ENCODE measurements around the gene CFAP52.
A peak's percentile ranks its signal among the peaks of the same experiment; 100 is the strongest.
"Not testable (repeated sequence)": the region's sequence is repeated elsewhere in the genome, so short reads cannot be mapped to it uniquely, and the experiment has no call there.

The CFAP52 gene

DNA sequence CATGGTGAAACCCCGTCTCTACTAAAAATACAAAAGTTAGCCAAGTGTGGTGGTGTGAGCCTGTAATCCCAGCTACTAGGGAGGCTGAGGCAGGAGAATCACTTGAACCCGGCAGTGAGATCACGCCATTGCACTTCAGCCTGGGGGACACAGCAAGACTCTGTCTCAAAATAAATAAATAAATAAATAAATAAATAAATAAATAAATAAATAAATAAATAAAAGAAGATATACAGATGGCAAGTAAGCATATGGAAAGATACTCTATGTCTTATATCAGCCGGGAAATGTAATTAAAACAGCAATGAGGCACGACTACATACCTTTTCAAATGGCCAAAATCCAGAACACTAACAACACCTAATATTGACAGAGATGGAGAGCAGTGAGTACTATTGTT is 28.1 kb downstream of the CFAP52 start:
- not testable (repeated sequence) for H3K27me3 Mint-ChIP-seq (ENCODE audit: low read depth); H3K9me3 Mint-ChIP-seq; H3K4me1 Mint-ChIP-seq (ENCODE audit: low read depth); H3K27ac Mint-ChIP-seq; H3K36me3 Mint-ChIP-seq (ENCODE audit: low read depth); H3K4me3 Mint-ChIP-seq

DNA sequence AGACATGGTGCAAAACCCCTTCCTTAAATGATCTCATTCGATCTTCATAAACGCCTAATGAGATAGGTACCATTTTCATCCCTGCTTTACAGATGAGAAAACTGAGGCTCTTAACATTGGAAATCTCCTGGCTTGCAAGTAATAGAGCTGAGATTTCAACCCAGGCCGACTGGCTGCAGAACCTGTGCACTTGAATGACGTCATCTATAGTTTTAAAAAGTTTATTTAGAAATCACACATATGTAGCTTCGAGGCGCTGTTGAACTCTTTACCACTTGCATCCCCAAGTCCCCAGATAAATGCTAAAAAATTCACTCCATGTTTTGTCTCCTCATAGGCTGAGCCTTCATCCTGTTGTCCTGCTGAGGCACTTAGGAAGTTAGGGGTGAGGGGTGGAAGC is 30.0 kb downstream of the CFAP52 start:
- no peaks in the 10 kb centered on the region for H3K9me3 Mint-ChIP-seq
- H3K4me3 Mint-ChIP-seq = no peak overlapping the region
- H3K4me1 Mint-ChIP-seq (ENCODE audit: low read depth) = no peaks in the 10 kb centered on the region
- H3K27me3 Mint-ChIP-seq (ENCODE audit: low read depth) = no peaks in the 10 kb centered on the region
- H3K27ac Mint-ChIP-seq = no peak overlapping the region
- H3K36me3 Mint-ChIP-seq (ENCODE audit: low read depth) = no peaks in the 10 kb centered on the region

DNA sequence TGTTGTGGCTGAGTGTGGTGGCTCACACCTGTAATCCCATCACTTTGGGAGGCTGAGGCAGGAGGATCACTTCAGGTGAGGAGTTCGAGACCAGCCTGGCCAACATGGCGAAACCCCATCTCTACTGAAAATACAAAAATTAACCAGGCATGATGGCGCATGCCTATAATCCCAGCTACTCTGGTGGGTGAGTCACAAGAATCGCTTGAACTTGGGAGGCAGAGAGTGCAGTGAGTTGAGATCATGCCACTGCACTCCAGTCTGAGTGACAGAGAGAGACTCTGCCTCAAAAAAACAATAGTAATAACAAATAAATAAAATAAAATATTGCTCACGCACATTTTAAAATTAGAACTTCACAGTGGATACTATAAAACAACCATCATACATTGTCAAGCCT is 30.6 kb downstream of the CFAP52 start:
- not testable (repeated sequence) for H3K4me3 Mint-ChIP-seq; H3K36me3 Mint-ChIP-seq (ENCODE audit: low read depth); H3K27ac Mint-ChIP-seq; H3K27me3 Mint-ChIP-seq (ENCODE audit: low read depth); H3K4me1 Mint-ChIP-seq (ENCODE audit: low read depth); H3K9me3 Mint-ChIP-seq

DNA sequence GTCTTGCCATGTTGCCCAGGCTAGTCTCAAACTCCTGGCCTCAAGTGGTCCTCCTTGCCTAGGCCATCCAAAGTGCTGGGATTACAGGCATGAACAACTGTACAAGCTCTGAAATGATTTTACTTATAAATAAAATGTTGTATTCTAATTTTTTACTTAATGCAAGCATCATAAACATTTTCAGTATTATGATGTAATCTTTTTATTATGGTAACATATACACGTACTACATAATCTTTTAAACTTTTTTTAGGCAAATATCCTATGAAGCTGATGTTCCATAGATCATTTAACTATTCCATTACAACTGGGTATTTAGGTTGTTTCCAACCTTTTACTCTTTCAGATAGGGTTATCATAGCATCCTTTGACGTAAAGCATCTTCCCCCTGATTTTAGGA is 35.1 kb downstream of the CFAP52 start:
- H3K9me3 Mint-ChIP-seq = no peaks in the 10 kb centered on the region
- no peak overlapping the region for H3K27ac Mint-ChIP-seq
- H3K4me3 Mint-ChIP-seq = no peak overlapping the region
- no peaks in the 10 kb centered on the region for H3K36me3 Mint-ChIP-seq (ENCODE audit: low read depth)
- no peaks in the 10 kb centered on the region for H3K27me3 Mint-ChIP-seq (ENCODE audit: low read depth)
- H3K4me1 Mint-ChIP-seq (ENCODE audit: low read depth) = no peaks in the 10 kb centered on the region

DNA sequence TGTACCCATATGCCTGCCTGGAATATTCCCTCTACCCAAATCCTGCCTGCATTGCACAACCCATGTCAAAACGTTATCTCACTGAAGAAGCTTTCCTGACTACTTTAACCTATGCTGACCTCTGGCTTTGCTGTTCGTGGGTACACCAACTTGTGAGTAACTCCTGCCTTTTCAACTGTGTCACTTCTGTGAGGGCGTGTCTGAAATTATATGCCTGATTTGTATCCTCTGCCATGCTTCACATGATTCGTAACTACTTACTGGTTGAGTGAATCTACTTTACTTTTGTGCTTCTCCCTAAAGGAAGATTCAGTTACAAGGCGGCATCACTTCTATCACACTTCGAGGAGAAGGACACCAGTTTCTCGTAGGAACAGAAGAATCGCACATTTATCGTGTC is 35.6 kb downstream of the CFAP52 start:
- Mint-ChIP-seq H3K27me3 (ENCODE audit: low read depth) (no peaks in the 10 kb centered on the region), H3K9me3 (no peaks in the 10 kb centered on the region), H3K4me1 (ENCODE audit: low read depth) (no peaks in the 10 kb centered on the region), H3K4me3 (no peak overlapping the region), H3K36me3 (ENCODE audit: low read depth) (no peaks in the 10 kb centered on the region), H3K27ac (no peak overlapping the region)

DNA sequence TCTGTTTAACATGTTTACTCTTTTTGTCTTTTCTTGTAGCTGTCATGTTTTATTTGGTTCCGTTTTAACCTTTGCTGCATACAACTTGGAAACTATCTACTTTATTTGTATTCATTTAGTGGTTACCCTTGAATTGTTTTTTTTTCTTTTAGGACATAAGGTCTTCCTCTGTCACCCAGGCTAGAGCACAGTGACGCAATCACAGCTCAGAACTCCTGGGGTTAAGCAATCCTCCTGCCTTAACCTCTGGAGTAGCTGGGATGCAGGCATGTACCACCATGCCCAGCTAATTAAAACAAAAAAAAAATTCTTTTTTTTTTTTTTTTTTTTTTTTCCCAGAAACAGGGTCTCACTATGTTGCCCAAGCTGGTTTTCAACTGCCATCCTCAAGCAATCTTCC is 39.0 kb downstream of the CFAP52 start:
- Mint-ChIP-seq H3K27me3 (ENCODE audit: low read depth) (no peaks in the 10 kb centered on the region), H3K27ac (no peak overlapping the region), H3K9me3 (no peaks in the 10 kb centered on the region), H3K36me3 (ENCODE audit: low read depth) (no peaks in the 10 kb centered on the region), H3K4me3 (no peak overlapping the region), H3K4me1 (ENCODE audit: low read depth) (no peaks in the 10 kb centered on the region)

DNA sequence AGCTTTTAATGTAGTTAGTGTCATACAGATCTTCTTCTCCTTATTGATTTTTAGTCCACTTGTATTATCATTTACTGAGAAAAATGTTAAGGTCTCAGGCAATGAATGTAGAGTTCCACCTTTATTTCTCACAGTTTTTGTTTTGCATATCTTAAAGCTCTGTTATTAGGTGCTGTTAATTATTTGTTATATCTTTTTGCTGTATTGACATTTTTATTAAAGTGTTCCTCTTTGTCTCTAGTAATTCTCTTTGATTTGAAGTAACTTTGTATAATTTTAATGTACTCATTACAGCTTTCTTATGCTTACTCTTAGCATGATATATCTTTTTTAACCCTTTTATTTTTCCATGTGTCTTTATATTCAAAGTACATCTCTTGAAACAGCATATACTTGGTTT is 46.5 kb downstream of the CFAP52 start:
- peaks cover 15% of the 10 kb centered on the region for H3K9me3 Mint-ChIP-seq
- no peaks in the 10 kb centered on the region for H3K36me3 Mint-ChIP-seq (ENCODE audit: low read depth)
- H3K4me1 Mint-ChIP-seq (ENCODE audit: low read depth) = no peaks in the 10 kb centered on the region
- H3K27me3 Mint-ChIP-seq (ENCODE audit: low read depth) = no peaks in the 10 kb centered on the region
- H3K4me3 Mint-ChIP-seq = no peak overlapping the region
- no peak overlapping the region for H3K27ac Mint-ChIP-seq

DNA sequence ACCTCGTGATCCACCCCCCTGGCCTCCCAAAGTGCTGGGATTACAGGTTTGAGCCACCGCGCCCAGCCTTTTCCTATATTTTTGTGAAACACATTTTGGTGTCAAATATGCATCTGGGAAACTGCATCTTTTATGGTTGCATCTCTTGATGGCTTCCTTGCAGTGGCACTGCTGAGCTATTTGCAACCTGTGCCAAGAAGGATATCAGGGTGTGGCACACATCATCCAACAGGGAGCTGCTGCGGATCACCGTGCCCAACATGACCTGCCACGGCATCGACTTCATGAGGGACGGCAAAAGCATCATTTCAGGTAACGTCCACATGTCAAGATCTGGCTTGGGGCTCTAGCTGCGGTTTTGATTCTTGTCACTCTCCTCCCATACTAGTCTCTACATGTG is 52.1 kb downstream of the CFAP52 start:
- Mint-ChIP-seq H3K4me1 (ENCODE audit: low read depth) (no peaks in the 10 kb centered on the region), H3K9me3 (peaks cover 6% of the 10 kb centered on the region), H3K27ac (no peak overlapping the region), H3K4me3 (no peak overlapping the region), H3K27me3 (ENCODE audit: low read depth) (no peaks in the 10 kb centered on the region), H3K36me3 (ENCODE audit: low read depth) (no peaks in the 10 kb centered on the region)

DNA sequence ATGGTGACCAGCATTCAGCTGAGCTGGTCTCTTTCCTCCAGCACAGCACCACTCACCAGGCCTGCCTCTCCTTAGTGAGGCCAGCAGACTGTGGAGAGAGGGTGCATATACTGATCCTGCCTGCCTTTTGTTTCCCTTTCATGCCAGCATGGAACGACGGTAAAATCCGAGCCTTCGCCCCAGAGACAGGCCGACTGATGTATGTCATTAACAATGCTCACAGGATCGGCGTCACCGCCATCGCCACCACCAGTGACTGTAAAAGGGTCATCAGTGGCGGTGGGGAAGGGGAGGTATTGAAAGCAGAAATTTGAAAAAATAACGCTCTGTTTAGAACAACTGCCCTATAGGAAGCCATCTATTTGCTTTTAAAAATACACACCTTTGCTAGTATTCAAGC is 56.3 kb downstream of the CFAP52 start:
- no peaks in the 10 kb centered on the region for H3K36me3 Mint-ChIP-seq (ENCODE audit: low read depth)
- no peak overlapping the region for H3K4me3 Mint-ChIP-seq
- no peaks in the 10 kb centered on the region for H3K9me3 Mint-ChIP-seq
- no peak overlapping the region for H3K27ac Mint-ChIP-seq
- H3K4me1 Mint-ChIP-seq (ENCODE audit: low read depth) = no peaks in the 10 kb centered on the region
- H3K27me3 Mint-ChIP-seq (ENCODE audit: low read depth) = no peaks in the 10 kb centered on the region

DNA sequence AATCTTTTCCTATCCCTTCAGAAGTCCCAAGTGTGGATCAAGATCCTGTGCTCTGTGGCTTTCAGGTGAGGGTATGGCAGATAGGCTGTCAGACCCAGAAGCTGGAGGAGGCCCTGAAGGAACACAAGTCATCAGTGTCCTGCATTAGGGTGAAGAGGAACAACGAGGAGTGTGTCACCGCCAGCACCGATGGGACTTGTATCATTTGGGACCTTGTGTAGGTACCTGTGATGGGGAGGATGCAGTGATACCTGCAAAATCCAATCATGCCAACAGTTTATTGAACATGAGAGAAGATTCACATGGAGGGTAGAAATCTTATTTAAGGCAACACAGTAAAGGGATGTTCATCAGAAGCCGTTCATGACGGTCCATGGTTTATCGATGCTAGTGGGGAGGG is 58.9 kb downstream of the CFAP52 start:
- Mint-ChIP-seq H3K36me3 (ENCODE audit: low read depth) (no peaks in the 10 kb centered on the region), H3K4me1 (ENCODE audit: low read depth) (no peaks in the 10 kb centered on the region), H3K9me3 (no peaks in the 10 kb centered on the region), H3K4me3 (no peak overlapping the region), H3K27me3 (ENCODE audit: low read depth) (no peaks in the 10 kb centered on the region), H3K27ac (no peak overlapping the region)

DNA sequence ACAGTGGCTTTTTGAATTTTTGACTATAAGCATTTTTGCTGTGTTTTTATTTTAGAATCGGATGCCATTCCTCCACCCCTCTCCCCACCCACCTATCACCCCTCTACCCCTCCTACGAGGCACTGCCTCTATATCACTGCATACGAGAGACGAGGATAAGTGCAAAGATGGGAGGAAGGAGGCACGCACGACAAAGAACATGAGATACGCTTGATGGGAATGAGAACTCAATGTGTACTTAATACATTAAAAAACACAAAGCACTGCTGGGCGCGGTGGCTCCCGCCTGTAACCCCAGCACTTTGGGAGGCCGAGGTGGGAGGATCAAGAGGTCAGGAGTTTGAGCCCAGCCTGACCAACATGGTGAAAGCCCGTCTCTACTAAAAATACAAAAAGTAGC is 60.1 kb downstream of the CFAP52 start:
- Mint-ChIP-seq H3K4me1 (ENCODE audit: low read depth) (no peaks in the 10 kb centered on the region), H3K4me3 (no peak overlapping the region), H3K27ac (no peak overlapping the region), H3K27me3 (ENCODE audit: low read depth) (no peaks in the 10 kb centered on the region), H3K9me3 (no peaks in the 10 kb centered on the region), H3K36me3 (ENCODE audit: low read depth) (no peaks in the 10 kb centered on the region)

DNA sequence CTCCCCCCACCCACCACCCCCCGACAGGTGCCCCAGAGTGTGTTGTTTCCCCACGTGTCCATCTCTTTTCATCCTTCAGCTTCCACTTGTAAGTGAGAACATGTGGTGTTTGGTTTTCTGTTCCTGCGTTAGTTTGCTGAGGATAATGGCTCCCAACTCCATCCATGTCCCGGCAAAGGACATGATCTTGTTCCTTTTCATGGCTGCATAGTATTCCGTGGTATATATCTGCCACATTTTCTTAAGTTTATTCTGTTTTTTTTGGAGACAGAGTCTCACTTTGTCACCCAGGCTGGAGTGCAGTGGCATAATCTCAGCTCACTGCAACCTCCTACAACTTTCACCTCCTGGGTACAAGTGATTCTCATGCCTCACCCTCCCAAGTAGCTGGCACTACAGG is 63.9 kb downstream of the CFAP52 start:
- H3K36me3 Mint-ChIP-seq (ENCODE audit: low read depth); H3K27ac Mint-ChIP-seq; H3K4me1 Mint-ChIP-seq (ENCODE audit: low read depth); H3K9me3 Mint-ChIP-seq; H3K4me3 Mint-ChIP-seq: not testable (repeated sequence)
- peaks cover 20% of the 10 kb centered on the region for H3K27me3 Mint-ChIP-seq (ENCODE audit: low read depth)

DNA sequence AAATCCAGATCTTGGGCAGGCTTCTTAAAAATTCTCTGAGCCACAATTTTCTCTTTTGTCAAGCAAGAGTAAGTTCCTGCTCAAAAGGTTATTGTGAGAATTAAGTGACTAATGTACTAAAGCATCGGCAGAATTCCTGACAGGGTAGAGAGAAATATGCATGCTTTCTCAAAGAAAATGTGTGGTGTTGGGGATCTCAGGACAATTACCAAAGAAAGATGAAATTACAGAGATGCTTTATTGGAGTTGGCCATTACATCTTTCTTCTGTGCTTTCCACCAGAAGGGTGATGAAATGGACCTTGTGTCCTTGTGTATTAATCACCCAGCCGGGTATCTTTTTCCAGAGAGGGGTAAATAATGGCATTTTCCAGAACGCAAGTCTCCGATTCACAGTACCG is 67.2 kb downstream of the CFAP52 start:
- no peak overlapping the region for H3K27ac Mint-ChIP-seq
- no peaks in the 10 kb centered on the region for H3K9me3 Mint-ChIP-seq
- peaks cover 42% of the 10 kb centered on the region for H3K27me3 Mint-ChIP-seq (ENCODE audit: low read depth)
- peaks cover 19% of the 10 kb centered on the region for H3K4me1 Mint-ChIP-seq (ENCODE audit: low read depth)
- H3K36me3 Mint-ChIP-seq (ENCODE audit: low read depth) = peaks cover 5% of the 10 kb centered on the region
- H3K4me3 Mint-ChIP-seq = no peak overlapping the region

DNA sequence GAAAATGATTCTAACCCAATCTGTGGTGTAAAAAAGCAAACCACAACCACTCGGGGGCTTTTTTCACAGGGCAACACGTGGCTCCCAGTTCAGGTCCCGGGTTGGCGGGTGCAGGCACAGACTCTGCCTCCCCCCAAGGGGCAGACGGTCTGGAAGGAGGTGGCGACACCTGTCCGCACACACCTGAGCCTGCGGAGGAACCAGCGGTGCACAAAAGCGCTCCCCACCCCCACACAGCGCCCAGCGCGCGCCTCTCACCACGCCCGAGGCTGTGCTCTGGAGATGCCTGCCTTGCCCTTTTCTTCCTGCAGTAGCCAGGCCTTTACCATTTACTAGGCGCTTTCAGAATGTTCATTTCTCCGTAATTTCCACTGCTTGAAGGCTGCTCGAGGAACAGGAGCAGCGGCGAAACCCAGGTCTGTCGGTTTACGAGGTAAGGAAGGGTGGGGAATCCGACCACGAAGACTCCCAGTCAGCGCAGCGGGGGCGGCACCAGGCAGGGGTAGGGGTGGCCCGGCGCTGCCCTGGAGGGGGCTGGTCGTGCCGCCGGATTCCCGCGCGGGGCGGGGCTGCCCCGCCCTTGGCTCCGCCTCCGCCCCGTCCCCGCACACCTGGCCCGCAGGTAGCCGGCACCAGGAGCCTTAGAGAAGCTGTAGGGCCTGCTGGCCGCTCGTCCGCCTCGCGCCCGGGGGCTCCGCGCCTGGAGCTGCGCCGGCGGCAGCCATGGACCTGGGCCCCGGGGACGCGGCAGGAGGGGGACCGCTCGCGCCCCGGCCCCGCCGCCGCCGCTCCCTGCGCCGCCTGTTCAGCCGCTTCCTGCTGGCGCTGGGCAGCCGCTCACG is 68.7 kb downstream of the CFAP52 start, which contains the start of gene USP43:
TSS of gene USP43 (plus strand) at position 608 of the 842 bp plus-strand sequence. CDS start at position 724, 116 bp downstream.
- Mint-ChIP-seq H3K27ac (peak within 1 kb of the TSS; percentile 24), H3K27me3 (ENCODE audit: low read depth) (peaks cover 42% of the 10 kb centered on the region), H3K4me3 (peak within 1 kb of the TSS; percentile 71), H3K9me3 (no peaks in the 10 kb centered on the region), H3K4me1 (ENCODE audit: low read depth) (peaks cover 19% of the 10 kb centered on the region), H3K36me3 (ENCODE audit: low read depth) (peaks cover 5% of the 10 kb centered on the region)

DNA sequence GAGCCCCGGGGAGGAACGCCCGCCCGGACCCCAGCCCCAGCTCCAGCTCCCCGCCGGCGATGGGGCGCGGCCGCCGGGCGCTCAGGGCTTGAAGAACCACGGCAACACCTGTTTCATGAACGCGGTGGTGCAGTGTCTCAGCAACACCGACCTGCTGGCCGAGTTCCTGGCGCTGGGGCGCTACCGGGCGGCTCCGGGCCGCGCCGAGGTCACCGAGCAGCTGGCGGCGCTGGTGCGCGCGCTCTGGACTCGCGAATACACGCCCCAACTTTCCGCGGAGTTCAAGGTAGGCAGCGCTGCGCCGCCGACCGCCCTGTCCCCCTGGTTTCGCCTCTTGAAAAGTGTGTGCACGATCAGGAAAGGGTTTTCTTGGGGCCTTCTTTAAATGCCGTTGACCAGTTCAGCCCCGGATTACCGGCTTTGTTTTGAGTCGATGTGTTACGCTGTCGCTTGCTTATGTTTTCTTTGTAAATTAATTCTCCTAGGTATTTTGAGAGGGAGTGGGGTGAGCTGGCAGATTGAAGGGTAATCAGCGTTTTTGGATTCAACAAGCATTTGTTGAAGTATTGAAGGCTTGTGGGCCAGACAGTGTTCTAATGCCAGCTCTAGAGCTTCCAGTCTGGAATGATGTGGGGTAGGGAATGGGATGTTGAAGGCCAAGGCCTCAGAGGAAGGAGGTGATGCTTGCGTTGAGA is 69.6 kb downstream of the CFAP52 start:
- H3K36me3 Mint-ChIP-seq (ENCODE audit: low read depth) = peaks cover 5% of the 10 kb centered on the region
- H3K4me3 Mint-ChIP-seq = peak overlapping the region; percentile 71
- peaks cover 42% of the 10 kb centered on the region for H3K27me3 Mint-ChIP-seq (ENCODE audit: low read depth)
- H3K4me1 Mint-ChIP-seq (ENCODE audit: low read depth) = peaks cover 19% of the 10 kb centered on the region
- peak overlapping the region; percentile 24 for H3K27ac Mint-ChIP-seq
- H3K9me3 Mint-ChIP-seq = no peaks in the 10 kb centered on the region

All from T-helper 1 cell treated with Interleukin-12 subunit alpha and Interleukin-12 subunit beta and Interleukin-4 antibody, amounts not matched to agents 30 μg/mL and 1 μg/mL, for 36 hours (primary cell).